Brain microvascular endothelial cell (primary cell): Measurements from ENCODE around the gene CYSTM1.

Experiments used
- DNase-seq: peaks from one replicate; pipeline ENCODE4 v3.0.0-alpha.2; 2020
- H3K27ac ChIP-seq: fragments of 250-450 bp; sonication (Bioruptor Pico); 2 replicates; pipeline ENCODE4 v1.5.1; 2020; ENCODE audit warnings: mild to moderate bottlenecking, moderate library complexity
- H3K27me3 ChIP-seq: fragments of 250-450 bp; sonication (Bioruptor Pico); replicated peaks from 2 replicates; pipeline ENCODE4 v1.5.1; 2020; ENCODE audit warnings: mild to moderate bottlenecking
- H3K36me3 ChIP-seq: fragments of 250-450 bp; sonication (Bioruptor Pico); replicated peaks from 2 replicates; pipeline ENCODE4 v1.5.1; 2020; ENCODE audit warnings: mild to moderate bottlenecking
- H3K4me3 ChIP-seq: 2 replicates; pipeline ENCODE4 v1.5.1; 2011; ENCODE audit warnings: low read depth, mild to moderate bottlenecking, control low read depth, low read length, moderate library complexity
- in situ Hi-C: cut with HindIII; loops from 2 replicates; pipeline ENCODE4 v1.10.0; 2017; ENCODE audit warnings: low sequenced_read_pairs, low pct_ligation_motif_present
- TF ChIP-seq, protein P1 (sequence below): IDR thresholded peaks from 2 replicates; pipeline ENCODE4 v1.5.1; 2011; ENCODE audit warnings: low read depth, mild to moderate bottlenecking, moderate library complexity, low read length, control low read depth, inconsistent platforms; ENCODE audit errors: missing control alignments

Gene CYSTM1

DNA sequence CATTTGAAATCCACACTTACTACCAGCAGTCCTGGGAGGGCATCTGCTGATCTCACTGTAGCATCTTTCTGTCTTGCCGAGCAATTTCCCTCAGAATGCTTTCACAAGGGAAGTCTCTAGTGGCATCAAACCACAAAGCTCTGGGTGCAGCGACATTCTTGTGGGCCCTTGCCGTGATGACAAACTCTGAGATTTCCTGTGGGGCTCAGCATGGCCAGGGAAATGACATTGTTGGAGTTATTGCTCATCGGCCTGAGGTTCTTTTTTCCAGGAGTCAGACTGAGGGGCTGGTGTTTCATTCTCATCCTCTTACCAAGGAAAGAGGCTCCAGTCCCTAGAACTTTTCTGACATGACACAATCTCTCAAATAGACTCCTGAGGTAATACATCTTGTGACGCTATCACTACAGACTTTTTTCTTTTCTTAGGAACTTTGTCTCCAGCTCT lies 76.6 kb downstream of the CYSTM1 start:
- H3K27ac ChIP-seq, result peak overlapping the region; percentile 85
- peak; percentile 97 for DNase-seq
- peak overlapping the region; percentile 22 for H3K4me3 ChIP-seq
- TF ChIP-seq, protein P1, sequence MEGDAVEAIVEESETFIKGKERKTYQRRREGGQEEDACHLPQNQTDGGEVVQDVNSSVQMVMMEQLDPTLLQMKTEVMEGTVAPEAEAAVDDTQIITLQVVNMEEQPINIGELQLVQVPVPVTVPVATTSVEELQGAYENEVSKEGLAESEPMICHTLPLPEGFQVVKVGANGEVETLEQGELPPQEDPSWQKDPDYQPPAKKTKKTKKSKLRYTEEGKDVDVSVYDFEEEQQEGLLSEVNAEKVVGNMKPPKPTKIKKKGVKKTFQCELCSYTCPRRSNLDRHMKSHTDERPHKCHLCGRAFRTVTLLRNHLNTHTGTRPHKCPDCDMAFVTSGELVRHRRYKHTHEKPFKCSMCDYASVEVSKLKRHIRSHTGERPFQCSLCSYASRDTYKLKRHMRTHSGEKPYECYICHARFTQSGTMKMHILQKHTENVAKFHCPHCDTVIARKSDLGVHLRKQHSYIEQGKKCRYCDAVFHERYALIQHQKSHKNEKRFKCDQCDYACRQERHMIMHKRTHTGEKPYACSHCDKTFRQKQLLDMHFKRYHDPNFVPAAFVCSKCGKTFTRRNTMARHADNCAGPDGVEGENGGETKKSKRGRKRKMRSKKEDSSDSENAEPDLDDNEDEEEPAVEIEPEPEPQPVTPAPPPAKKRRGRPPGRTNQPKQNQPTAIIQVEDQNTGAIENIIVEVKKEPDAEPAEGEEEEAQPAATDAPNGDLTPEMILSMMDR, result no peak
- in situ Hi-C loops, result no loop called here
- no peaks in the 10 kb centered on the region for H3K36me3 ChIP-seq
- H3K27me3 ChIP-seq, result no peaks in the 10 kb centered on the region

GRCh38 chr5:140252470-140253126 lies 77.6 kb downstream of the CYSTM1 start:
- Histone ChIP-seq H3K4me3 (no peak overlapping the region), H3K27me3 (no peaks in the 10 kb centered on the region), H3K36me3 (no peaks in the 10 kb centered on the region), H3K27ac (peak overlapping the region; percentile 85)
- in situ Hi-C loops, result no loop called here
- TF ChIP-seq, protein P1, result no peak
- DNase-seq, result no peak

DNA sequence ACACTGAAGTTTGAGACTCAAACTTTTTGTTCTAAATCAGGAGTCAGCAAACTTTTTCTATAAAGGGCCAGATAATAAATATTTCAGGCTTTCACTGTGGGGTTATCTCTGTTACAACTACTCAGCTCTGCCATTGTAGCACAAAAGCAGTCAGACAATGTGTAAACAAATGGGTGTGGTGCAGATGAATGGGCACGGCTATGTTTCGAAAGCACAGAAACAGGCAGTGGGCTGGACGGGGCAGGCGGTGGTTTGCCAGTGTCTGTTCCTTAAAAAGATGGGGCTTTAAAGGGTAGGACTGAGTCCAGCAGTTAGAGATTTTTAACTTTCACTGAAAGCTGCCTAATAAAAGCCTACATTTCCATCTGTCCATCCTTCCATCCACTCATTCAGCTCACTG lies 79.0 kb downstream of the CYSTM1 start:
- H3K27ac ChIP-seq, result no peak overlapping the region
- TF ChIP-seq, protein P1, result no peak
- H3K4me3 ChIP-seq, result no peak overlapping the region
- H3K27me3 ChIP-seq, result no peaks in the 10 kb centered on the region
- no peaks in the 10 kb centered on the region for H3K36me3 ChIP-seq
- no peak for DNase-seq
- in situ Hi-C loops, result no loop called here

DNA sequence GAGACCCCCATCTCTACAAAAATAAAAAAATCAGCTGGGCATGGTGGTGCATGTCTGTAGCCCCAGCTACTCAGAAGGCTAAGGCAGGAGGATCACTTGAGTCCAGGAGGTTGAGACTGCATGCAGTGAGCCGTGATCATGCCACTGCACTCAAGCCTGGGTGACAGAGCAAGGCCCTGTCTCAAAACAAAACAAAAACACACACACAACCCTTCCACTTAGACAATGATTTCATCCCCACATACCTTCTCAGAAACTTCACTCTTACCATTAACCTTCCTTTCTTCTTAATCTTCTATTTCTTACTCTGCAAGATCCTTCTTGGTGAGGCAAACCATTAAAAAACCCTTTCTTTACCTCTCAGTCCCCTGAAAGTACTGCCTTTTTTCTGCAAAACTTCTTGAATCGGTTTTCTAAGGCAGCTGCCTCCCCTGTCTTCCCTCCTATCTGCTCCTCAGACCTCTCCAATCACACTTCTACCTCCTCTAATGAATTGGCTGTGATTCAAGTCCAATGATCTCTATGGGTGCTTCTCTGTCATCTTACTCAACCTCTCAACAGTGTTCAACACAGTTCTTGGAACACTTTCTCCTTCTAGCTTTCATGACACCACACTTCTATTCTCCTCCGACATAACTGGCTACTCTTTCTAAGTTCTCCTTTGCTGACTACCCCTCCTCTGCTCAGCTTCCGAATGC lies 80.6 kb downstream of the CYSTM1 start:
- in situ Hi-C loops, result no loop called here
- DNase-seq, result no peak
- Histone ChIP-seq H3K27me3 (no peaks in the 10 kb centered on the region), H3K4me3 (no peak overlapping the region), H3K27ac (no peak overlapping the region), H3K36me3 (peaks cover 4% of the 10 kb centered on the region)
- TF ChIP-seq, protein P1, result no peak

DNA sequence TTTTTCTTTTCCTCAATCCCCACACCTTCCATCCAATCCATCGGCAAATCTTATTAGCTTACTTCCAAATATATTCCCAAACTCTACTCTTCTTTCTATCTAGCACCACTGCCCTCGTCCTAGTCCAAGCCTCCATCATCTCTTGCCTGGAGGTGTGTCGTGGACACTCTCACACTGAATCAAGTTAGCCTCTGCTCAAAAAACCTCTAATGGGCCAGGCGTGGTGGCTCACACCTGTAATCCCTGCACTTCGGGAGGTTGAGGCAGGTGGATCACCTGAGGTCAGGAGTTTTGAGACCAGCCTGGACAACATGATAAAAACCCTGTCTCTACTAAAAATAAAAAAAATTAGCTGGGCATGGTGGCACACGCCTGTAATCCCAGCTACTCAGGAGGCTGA lies 81.7 kb downstream of the CYSTM1 start:
- Histone ChIP-seq H3K4me3 (no peak overlapping the region), H3K27ac (no peak overlapping the region), H3K27me3 (no peaks in the 10 kb centered on the region), H3K36me3 (peaks cover 4% of the 10 kb centered on the region)
- no peak for DNase-seq
- in situ Hi-C loops, result no loop called here
- TF ChIP-seq, protein P1, result no peak
